Forelimb muscle (tissue), 1 donor: ENCODE results near the gene AGBL3. TPM values are rescaled to one million over a fixed set of nuclear protein-coding genes. Genes with fewer than 3 reads are reported as not detected.

Source experiments
- DNase-seq: peaks from one replicate; pipeline ENCODE4 v3.0.0-alpha.2; 2013; ENCODE audit warnings: low read depth
- polyA plus RNA-seq: library from polyadenylated mRNA; unstranded; fragments of 120-200 nt; gene quantifications from one replicate; pipeline ENCODE4 v1.2.1, GENCODE V29; 2013; ENCODE audit not compliant: insufficient read length

AGBL3 gene
- polyA plus RNA-seq, 1 donor, result 4.9 TPM

DNA sequence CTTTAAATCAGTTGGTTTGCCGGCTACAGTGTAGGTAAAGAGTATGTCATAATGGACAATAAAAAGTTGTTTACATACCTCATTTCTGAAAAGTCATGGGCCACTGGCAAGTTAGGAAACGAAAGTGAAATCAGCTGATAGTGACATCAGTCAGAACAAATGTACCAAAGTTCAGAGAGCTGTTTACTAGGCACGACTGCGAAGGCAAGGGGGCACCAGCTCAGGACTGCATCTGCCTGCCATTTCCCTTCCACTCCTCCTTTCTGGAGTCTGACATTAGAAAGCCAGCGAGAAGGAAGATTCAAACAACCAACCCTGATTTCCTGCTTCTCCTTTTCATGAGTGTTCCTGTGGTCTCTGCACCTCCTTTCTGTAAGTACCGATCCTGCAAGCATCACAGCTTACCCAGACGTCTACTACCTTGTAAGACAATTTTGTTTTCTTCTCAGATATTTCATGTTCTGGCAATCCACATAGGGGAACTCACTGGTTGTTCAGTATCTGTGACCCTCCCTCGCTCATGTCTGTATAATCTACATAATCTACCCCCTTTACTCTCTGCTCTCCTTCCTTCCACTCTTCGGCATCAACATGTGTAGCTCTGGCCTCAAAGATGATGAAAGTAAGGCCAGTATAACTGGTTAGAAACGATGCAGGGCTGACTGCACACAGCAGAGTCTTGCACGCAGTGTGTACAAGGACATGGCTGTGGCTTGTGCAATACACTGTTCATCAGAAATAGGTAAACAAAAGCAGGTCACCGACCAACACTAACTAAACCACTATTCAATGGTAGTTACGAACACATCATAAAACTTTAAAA is 161.8 kb downstream of the AGBL3 start, which contains the start of gene TMEM140:
Gene TMEM140 (plus strand): TSS at position 174 of the 823 bp plus-strand sequence. CDS start 16,370 bp downstream, outside the sequence.
- no peak for DNase-seq

DNA sequence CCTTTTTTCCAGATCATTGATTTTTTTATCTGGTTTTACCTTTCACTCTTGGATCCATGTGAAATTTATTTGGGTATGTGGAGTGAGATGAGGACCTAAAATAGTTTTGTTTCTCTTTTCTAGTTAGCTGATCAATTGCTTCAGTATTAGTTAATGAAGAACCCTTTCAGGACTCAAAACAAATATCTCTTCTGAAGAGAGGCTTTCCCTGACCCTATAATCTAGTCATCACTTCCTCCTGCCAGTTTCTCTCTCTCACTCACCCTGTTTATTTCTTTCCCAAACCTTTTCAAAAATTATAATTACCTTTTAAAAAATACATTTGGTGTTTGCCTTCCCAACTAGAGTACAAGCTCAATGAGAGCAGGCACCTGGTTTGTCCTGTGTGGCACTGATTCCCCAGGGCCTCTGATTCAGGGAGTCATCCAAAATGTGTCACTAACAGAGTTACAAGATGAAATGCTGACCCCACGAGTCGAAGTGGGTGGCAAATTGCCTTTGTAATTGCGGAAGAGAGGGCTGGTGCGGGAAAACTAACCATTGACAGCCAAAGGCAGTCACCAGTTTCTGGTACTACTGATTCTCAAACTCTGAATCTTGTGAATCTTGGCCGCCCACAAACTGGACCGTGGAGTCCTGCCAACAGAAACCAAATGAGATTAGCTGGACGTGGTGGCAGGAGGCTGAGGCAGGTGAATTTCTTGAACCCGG is 163.9 kb downstream of the AGBL3 start:
- DNase-seq, result no peak

DNA sequence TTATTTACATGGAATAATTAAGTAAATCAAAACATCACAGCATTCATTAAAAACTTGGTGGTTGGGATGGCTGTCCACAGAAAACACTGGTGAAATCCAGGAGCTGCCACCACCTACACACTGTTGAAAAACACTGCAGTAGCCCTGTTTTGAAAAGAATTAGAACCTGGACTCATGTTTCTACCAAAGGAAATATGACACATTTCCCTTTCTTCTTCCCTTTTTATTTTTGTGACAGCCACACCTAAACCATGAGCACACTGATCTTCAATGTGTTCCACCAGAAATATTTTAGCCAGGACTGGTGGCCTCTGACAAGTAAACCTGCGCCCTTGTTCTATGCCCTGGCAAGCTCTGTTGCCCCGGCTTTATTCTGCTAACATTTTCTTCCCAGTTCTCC is 164.8 kb downstream of the AGBL3 start:
- DNase-seq, result no peak

DNA sequence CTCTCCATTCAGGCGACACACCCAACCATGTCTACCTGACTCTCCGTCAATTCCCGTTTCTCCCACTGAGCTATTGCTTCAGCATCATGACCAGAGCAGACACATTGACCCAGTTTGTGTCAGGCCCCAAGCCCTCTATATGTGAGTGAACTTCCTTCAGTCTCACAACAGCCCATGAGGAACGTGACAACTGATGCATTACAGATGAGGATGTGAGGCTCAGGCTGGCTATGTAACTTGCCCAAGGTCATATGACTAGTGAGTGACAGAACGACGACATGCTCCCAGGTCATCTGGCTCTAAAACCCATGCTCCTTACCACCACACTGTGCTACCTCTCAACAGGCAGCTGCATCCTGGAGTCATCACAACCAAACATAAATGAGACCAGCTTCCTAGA is 165.2 kb downstream of the AGBL3 start:
- DNase-seq, result no peak

DNA sequence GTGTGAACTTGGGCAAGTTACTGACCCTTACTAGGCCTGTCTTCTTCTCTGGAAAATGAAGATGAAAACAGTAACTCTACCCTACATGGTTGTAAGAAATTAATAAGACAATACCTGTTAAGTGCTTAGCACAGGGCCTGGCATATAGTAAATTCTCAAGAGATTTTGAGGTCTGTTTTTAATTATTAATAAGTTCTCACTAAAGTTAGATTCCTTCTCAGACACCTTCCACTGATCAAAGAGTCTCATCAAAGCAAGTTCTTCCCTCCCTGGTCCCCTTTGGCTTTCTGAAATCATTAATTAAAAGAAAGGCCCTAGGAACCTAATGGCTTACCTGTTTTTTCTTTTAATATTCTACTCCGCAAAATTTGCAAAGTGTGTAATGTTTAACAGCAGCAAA is 166.1 kb downstream of the AGBL3 start:
- no peak for DNase-seq

DNA sequence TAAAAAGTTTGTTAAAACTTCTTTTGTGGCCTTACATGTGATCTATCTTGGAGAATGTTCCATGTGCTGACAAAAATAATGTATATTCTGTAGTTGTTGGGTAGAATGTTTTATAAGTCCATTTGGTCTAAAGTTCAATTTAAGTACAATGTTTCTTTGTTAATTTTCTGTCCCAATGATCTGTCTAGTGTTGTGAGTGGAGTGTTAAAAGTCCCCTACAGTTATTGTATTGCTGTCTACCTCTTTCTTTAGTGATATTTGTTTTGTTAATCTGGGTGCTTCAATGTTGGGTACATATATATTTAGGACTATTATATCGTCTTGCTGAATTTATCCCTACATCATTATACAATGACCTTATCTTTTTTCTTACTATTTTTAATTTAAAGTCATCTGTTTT is 168.4 kb downstream of the AGBL3 start:
- no peak for DNase-seq

DNA sequence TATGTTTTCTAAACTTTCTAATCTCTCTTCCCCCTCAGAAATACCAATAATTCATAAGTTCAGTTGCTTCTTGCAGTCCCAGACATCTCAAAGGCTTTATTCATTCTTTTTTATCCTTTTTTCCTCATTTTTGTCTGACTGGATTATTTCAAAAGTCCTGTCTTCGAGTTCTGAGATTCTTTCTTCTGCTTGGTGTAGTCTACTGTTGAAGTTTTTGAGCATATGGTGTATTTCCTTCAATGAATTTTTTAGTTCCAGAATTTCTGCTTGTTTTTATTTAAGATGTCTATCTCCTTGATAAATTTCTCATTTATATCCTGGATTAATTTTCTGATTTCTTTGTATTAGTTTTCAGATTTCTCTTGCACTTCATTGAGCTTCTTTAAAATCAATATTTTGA is 170.0 kb downstream of the AGBL3 start:
- no peak for DNase-seq

DNA sequence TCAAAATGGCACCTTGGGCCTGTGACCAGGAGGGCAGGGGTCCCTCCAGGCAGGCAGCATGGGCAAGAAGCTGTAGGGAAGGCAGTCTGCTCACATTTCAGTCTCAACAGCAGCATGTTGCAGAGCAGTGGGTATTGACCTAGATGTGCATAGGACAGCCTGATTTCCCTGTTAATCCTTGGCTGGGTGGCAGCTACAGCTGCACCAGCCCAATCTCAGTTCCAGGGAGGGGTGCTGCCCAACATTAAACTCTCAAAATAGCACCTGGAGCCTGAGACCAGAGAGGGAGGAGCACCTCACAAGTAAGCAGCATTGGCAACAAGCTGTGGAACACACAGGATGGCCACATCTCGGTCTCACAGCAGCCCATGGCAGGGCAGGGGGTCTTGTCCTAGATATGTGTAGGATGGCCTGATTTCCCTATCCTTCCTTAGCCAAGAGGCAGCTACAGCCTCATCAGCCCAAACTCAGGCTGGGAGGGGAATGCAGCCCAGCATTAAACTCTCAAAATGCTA is 171.9 kb downstream of the AGBL3 start:
- DNase-seq, result no peak

DNA sequence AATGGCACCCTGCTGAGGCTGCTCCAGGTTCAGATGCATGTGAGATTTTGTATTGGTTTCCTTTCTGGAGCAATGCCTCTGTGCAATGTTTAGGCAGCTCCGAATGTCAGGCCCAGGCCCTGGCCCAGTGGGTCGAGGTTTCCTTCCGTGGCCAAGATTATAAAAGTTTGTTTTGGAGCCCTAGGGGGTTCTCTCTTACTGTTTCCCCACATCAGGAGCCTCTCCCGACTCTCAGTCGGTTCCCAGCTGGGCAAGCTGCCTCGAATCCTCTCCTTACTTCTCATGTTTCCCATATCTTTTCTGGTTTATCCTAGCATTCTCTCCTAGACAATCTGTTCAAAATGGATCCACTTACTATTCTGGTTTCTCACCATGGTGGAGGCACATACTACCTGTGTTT is 172.6 kb downstream of the AGBL3 start:
- DNase-seq, result no peak

DNA sequence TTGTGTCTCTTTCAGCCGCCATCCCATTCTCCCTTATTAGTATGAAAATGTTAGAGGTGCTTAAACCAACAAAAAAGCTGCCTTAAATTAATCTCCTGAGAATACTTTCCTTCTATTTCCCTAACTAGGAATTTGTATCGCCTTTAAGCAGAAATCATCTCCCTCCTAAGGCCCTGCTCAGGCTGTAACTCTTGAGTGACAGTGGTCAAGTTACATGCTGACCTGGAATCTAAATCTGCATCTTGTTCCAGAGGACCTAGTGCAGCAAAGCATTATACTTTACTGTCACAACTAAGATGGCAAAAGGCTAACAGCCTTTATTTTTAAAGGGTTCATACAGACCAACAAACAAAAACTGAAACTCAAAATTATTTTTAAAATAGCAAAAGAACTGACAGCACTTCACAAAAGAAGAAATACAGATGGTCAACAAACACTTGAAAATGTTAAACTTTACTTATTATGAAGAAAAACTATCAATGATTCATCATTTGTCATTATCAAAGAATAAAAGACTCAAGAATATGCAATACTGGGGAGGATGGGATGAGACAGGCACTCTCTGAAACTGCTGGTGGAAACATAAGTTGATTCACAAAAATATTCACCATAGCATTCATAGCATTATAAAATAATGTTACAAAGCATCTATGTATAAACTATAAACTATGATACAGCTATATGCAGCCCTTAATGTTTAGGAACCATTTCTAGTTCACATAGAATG is 173.2 kb downstream of the AGBL3 start:
- DNase-seq, result no peak

DNA sequence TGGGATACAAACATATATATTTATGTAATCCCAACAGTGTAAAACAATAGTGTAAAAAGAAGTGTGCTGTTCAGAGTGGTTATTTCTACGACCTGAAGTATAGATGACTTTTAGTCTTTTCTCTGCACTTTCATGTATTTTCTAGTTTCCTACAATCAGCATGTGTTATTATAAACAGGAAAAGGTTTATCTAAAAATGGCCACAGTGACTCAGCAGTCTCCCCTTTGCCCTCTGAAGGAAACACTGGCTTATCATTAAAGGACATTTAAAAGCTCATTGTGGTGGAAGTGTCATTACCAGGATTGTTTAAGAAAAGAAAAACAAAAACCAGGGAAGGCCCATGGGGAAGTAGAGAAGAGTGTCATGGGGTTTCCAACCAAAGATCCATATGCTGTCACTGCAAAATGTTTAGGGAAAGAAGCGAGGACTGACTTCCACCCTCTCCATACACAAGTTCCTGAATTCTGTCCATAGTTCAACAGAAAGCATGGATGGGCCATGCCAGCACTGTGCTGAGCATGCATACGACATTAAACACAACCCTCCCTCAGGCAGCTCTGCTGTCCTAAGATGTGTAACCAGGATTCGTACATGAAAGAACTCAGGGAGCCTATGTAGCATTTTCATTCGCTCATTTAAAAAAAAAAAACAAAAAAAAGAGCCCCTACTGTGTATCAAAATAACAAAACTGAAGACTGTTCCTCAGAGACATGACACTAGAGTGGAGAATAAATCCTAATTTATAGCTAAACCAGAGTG is 174.0 kb downstream of the AGBL3 start:
- DNase-seq, result no peak

DNA sequence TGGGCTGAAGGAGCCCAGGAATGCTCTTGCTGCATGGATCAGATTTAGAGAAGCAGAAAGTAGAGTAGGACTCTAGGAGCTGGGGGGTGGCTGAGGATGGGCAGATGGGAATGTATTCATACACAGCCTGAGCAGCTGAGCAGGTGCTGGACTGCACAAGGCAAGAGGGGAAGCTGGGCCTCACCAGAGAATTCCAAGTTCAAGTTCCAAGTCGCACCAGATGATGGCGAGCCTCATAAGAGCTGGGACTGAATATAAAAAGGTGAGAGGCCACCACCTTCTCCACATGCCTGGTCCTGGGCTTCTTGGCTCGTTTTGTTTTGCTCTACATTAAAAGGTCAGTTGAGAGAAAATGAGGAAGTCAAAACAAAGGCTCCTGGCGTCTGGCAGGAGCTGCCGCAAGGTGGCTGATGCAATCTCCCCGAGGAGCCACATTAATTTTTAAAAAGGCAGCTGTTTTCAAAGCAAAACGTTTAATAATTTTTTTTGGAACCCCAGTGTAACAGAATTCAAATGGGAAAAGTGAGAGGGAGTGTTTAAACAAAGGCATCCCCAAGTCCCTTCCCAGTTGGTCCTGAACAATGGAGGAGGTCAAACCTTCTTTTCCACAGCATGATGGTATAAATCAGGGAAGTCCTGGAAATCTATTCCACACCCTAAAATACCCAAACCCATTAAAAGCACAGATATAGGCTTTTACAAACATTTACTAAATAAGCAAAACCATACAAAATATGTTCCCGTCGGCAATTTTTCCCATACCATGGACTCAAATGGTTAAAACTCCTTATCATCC is 174.7 kb downstream of the AGBL3 start:
- no peak for DNase-seq

DNA sequence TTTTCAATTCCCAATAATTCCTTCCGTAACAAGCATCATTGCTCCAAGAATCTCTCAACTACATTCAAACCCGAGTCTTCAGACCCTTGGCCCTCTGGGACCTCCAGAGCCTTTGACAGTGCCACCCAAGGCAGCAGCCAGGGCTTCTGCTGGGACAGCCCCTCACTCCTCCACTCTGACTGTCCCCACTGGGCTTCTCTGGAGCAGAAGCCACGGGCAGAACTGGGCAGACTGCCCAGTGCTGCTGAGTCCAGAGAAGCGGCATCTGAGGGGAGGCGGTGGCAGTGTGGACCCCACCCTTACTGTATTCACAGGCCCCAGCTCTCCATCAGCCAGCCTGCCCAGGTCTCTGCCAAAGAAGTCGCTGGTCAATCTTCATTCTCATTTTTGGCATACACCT is 175.4 kb downstream of the AGBL3 start:
- no peak for DNase-seq

DNA sequence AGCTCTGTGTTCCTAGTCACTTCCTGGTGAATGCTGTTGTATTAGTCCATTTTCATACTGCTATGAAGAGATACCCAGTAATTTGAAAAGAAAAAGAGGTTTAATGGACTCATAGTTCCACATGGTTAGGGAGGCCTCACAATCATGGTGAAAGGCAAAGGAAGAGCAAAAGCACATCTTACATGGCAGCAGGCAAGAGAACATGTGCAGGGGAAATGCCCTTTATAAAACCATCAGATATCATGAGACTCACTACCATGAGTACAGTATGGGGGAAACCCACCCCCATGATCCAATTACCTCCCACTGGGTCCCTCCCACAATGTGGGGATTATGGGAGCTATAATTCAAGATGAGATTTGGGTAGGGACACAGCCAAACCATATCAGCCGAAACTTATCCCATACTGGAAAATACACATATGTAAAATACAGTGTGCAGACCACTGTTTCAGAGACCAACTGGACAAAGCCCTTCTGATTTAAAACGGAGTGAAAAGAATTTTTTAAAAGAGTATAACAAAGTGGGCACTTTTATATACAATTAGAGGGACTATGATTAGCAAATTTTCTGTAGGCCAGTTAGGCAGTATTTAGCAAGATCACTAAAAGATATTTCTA is 176.2 kb downstream of the AGBL3 start:
- DNase-seq, result no peak

DNA sequence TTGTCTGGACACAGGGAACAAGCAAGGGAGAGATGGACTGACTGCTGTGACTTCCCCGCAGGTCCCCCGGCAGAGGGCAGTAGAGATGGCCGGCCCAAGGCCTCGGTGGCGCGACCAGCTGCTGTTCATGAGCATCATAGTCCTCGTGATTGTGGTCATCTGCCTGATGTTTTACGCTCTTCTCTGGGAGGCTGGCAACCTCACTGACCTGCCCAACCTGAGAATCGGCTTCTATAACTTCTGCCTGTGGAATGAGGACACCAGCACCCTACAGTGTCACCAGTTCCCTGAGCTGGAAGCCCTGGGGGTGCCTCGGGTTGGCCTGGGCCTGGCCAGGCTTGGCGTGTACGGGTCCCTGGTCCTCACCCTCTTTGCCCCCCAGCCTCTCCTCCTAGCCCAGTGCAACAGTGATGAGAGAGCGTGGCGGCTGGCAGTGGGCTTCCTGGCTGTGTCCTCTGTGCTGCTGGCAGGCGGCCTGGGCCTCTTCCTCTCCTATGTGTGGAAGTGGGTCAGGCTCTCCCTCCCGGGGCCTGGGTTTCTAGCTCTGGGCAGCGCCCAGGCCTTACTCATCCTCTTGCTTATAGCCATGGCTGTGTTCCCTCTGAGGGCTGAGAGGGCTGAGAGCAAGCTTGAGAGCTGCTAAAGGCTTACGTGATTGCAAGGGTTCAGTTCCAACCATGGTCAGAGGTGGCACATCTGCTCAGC is 178.2 kb downstream of the AGBL3 start:
- no peak for DNase-seq

DNA sequence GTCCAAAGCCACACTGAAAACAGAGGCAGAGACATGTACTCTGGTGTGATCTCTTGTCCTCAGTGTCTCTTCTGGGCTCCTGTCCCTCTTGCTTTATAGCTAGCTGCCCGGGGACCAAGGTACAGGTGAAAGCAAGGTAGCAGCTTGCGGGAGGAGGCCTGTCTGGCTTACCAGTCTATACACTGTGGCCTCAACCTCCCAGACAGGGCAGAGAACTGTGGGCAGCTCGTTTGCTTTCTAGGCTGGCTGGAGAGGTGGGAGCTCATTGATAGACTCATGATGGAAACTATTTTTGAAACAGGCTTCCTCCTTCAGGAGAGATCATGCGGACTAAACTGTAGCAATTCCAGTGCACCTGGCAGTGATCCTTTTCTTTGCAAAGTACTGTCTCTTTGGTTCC is 179.6 kb downstream of the AGBL3 start:
- no peak for DNase-seq

DNA sequence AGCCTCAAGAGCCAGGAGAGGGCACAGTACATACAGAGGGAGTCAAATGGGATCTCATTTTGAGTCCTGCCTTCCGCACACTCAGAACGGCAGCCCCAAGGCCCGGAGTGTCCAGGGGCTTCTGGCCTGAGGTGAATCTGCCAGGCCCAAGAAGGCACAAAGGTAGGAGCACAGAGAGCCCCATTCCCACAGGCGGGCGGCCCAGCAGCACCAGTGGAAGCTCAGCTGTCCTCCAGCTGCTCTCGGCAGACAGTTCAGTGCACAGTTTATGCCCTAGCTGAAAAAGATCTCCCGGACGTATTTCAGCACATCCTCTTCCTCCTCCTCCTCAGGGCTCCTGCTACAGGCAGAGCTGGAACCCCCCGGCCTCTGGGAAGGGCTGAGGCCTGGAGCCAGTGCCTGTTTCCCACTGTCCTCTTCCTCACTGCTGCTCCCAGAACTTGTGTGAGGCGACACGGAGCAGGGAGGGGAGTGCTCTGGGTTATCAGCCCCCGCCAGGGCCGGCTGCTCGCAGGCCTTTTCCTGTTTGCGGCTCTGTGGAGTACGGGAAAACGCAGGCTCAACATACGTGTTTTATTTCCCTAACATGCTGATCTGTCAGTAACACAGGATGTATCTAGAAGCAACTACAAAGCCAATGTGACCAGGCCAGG is 180.2 kb downstream of the AGBL3 start:
- no peak for DNase-seq

DNA sequence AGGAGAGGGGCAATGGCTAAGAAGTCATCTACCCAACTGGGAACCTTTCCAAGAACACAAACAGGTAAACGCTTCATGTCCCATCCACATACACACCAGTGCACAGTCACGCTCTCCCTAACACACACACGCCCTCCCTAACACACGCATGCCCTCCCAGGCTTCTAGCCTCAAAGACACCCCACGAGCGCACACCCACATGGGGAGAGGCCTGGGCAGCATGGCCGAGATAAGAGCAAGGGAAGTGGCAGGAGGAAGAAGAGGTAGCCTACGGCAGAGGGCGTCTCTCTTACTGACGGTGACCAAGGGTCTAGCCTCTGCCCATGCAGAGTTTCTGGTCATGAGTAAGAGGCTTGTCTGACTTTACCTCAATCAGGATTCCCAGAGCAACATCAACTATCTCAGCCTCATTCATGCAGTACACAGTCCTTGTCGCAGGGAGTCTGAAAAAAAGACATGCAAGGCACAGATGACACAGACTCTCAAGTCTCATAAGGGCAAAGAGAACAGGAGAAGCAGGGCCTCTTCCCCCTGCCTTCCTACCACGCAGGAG is 181.1 kb downstream of the AGBL3 start:
- no peak for DNase-seq

DNA sequence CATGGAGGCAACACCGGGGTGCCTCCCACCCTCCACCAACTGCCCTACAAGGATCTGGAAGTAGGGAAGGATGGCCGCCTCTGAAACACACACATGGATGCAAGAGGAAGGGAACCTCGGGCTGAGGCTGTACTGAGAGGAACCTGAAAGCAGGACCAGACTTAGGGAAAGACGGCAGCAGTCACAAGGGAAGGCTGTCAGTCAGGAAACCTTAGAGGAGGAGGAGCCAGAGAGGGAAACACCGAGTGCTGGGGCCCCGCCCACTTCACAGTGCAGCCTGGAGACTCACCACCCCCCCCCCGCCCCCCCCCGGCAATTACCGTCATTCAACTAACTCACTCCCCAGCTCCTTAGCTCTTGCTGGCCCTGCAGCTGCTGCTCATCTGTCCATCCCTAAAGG is 181.7 kb downstream of the AGBL3 start:
- DNase-seq, result no peak
